ENCODE results near the gene WIPF1.

The WIPF1 gene

GRCh38 chr2:174527101-174527721 is 70.4 kb downstream of the WIPF1 start:
- Histone ChIP-seq H3K36me3 (ENCODE audit: control insufficient read depth, insufficient read depth, low read length, severe bottlenecking) (no peaks in the 10 kb centered on the region), H3K4me3 (ENCODE audit: low read length) (no peak overlapping the region), H3K4me1 (ENCODE audit: control insufficient read depth, insufficient read depth, low read length) (no peaks in the 10 kb centered on the region), H3K9ac (ENCODE audit: low read length) (no peak overlapping the region), H3K9me3 (ENCODE audit: control insufficient read depth, low read length) (peaks cover 7% of the 10 kb centered on the region), H3K27me3 (replicated peaks; ENCODE audit: control insufficient read depth, insufficient read depth, low read length) (no peaks in the 10 kb centered on the region)
- no peak for DNase-seq (ENCODE audit: low read depth)

GRCh38 chr2:174524527-174524926 is 73.1 kb downstream of the WIPF1 start:
- no peaks in the 10 kb centered on the region for H3K4me1 ChIP-seq (ENCODE audit: control insufficient read depth, insufficient read depth, low read length)
- peaks cover 7% of the 10 kb centered on the region for H3K9me3 ChIP-seq (ENCODE audit: control insufficient read depth, low read length)
- peaks cover 11% of the 10 kb centered on the region for H3K27me3 ChIP-seq (replicated peaks; ENCODE audit: control insufficient read depth, insufficient read depth, low read length)
- no peak overlapping the region for H3K4me3 ChIP-seq (ENCODE audit: low read length)
- no peaks in the 10 kb centered on the region for H3K36me3 ChIP-seq (ENCODE audit: control insufficient read depth, insufficient read depth, low read length, severe bottlenecking)
- DNase-seq (ENCODE audit: low read depth), result no peak
- no peak overlapping the region for H3K9ac ChIP-seq (ENCODE audit: low read length)

GRCh38 chr2:174522553-174522952 is 75.1 kb downstream of the WIPF1 start:
- Histone ChIP-seq H3K27me3 (replicated peaks; ENCODE audit: control insufficient read depth, insufficient read depth, low read length) (peaks cover 13% of the 10 kb centered on the region), H3K4me3 (ENCODE audit: low read length) (no peak overlapping the region), H3K9ac (ENCODE audit: low read length) (no peak overlapping the region), H3K4me1 (ENCODE audit: control insufficient read depth, insufficient read depth, low read length) (no peaks in the 10 kb centered on the region), H3K36me3 (ENCODE audit: control insufficient read depth, insufficient read depth, low read length, severe bottlenecking) (no peaks in the 10 kb centered on the region), H3K9me3 (ENCODE audit: control insufficient read depth, low read length) (no peaks in the 10 kb centered on the region)
- DNase-seq (ENCODE audit: low read depth), result peak; percentile 22

GRCh38 chr2:174518395-174518794 is 79.2 kb downstream of the WIPF1 start:
- DNase-seq (ENCODE audit: low read depth), result peak; percentile 7
- Histone ChIP-seq H3K27me3 (replicated peaks; ENCODE audit: control insufficient read depth, insufficient read depth, low read length) (peaks cover 20% of the 10 kb centered on the region), H3K36me3 (ENCODE audit: control insufficient read depth, insufficient read depth, low read length, severe bottlenecking) (no peaks in the 10 kb centered on the region)

GRCh38 chr2:174516501-174517378 is 80.9 kb downstream of the WIPF1 start:
- H3K36me3 ChIP-seq (ENCODE audit: control insufficient read depth, insufficient read depth, low read length, severe bottlenecking), result no peaks in the 10 kb centered on the region
- H3K4me3 ChIP-seq (ENCODE audit: low read length), result no peak overlapping the region
- H3K27me3 ChIP-seq (replicated peaks; ENCODE audit: control insufficient read depth, insufficient read depth, low read length), result peaks cover 20% of the 10 kb centered on the region
- H3K9me3 ChIP-seq (ENCODE audit: control insufficient read depth, low read length), result peaks cover 6% of the 10 kb centered on the region
- no peak overlapping the region for H3K9ac ChIP-seq (ENCODE audit: low read length)
- no peak for DNase-seq (ENCODE audit: low read depth)
- no peaks in the 10 kb centered on the region for H3K4me1 ChIP-seq (ENCODE audit: control insufficient read depth, insufficient read depth, low read length)

More at GRCh38 chr2:174518395-174518794, 79.2 kb downstream of the WIPF1 start:
- Histone ChIP-seq H3K4me3 (ENCODE audit: low read length) (no peak overlapping the region), H3K4me1 (ENCODE audit: control insufficient read depth, insufficient read depth, low read length) (no peaks in the 10 kb centered on the region), H3K9ac (ENCODE audit: low read length) (no peak overlapping the region), H3K9me3 (ENCODE audit: control insufficient read depth, low read length) (no peaks in the 10 kb centered on the region)

- H3K9me3 ChIP-seq (ENCODE audit: control insufficient read depth, low read length), result peaks cover 35% of the 10 kb centered on the region
- H3K4me1 ChIP-seq (ENCODE audit: control insufficient read depth, insufficient read depth, low read length), result no peaks in the 10 kb centered on the region
- H3K9ac ChIP-seq (ENCODE audit: low read length), result no peak overlapping the region
- peaks cover 7% of the 10 kb centered on the region for H3K27me3 ChIP-seq (replicated peaks; ENCODE audit: control insufficient read depth, insufficient read depth, low read length)
- no peak overlapping the region for H3K4me3 ChIP-seq (ENCODE audit: low read length)
- H3K36me3 ChIP-seq (ENCODE audit: control insufficient read depth, insufficient read depth, low read length, severe bottlenecking), result no peaks in the 10 kb centered on the region
- DNase-seq (ENCODE audit: low read depth), result no peak
Measured at GRCh38 chr2:174512345-174512744, 85.3 kb downstream of the WIPF1 start.

- H3K4me1 ChIP-seq (ENCODE audit: control insufficient read depth, insufficient read depth, low read length), result no peaks in the 10 kb centered on the region
- H3K27me3 ChIP-seq (replicated peaks; ENCODE audit: control insufficient read depth, insufficient read depth, low read length), result peaks cover 4% of the 10 kb centered on the region
- H3K36me3 ChIP-seq (ENCODE audit: control insufficient read depth, insufficient read depth, low read length, severe bottlenecking), result no peaks in the 10 kb centered on the region
- H3K9ac ChIP-seq (ENCODE audit: low read length), result no peak overlapping the region
- DNase-seq (ENCODE audit: low read depth), result no peak
- peaks cover 38% of the 10 kb centered on the region for H3K9me3 ChIP-seq (ENCODE audit: control insufficient read depth, low read length)
- no peak overlapping the region for H3K4me3 ChIP-seq (ENCODE audit: low read length)
Measured at GRCh38 chr2:174511580-174512260, 85.9 kb downstream of the WIPF1 start.

- no peak overlapping the region for H3K4me3 ChIP-seq (ENCODE audit: low read length)
- no peak for DNase-seq (ENCODE audit: low read depth)
- peaks cover 38% of the 10 kb centered on the region for H3K9me3 ChIP-seq (ENCODE audit: control insufficient read depth, low read length)
- H3K27me3 ChIP-seq (replicated peaks; ENCODE audit: control insufficient read depth, insufficient read depth, low read length), result no peaks in the 10 kb centered on the region
- no peaks in the 10 kb centered on the region for H3K36me3 ChIP-seq (ENCODE audit: control insufficient read depth, insufficient read depth, low read length, severe bottlenecking)
- H3K4me1 ChIP-seq (ENCODE audit: control insufficient read depth, insufficient read depth, low read length), result no peaks in the 10 kb centered on the region
- no peak overlapping the region for H3K9ac ChIP-seq (ENCODE audit: low read length)
Measured at GRCh38 chr2:174510583-174511189, 86.9 kb downstream of the WIPF1 start.

All from adipocyte (in vitro differentiated cells).